GM12878 (cell line): ENCODE data around the gene COPE. TPM values are rescaled to one million over a fixed set of nuclear protein-coding genes. Genes with fewer than 3 reads are reported as not detected.
A peak's percentile ranks its signal among the peaks of the same experiment; 100 is the strongest.

Experiments
- ATAC-seq: fragments of 200-7000 bp; cut with Tn5 transposase; 3 replicates; pipeline ENCODE4 v1.9.1; 2020; ENCODE audit warnings: mild to moderate bottlenecking, moderate library complexity
- BruUV-seq: library from RNA; stranded (reverse); fragments of 400-500 nt; replicated peaks from 2 replicates; lab custom pipeline; 2021; lab: Mats Ljungman, UMichigan
- CTCF ChIA-PET: fragments of 300-600 bp; sonication (Branson Sonifier 250); formaldehyde crosslinking; extraction: SDS; loops from one replicate; lab custom pipeline; 2021; ENCODE audit warnings: inconsistent platforms; lab: Yijun Ruan, JAX
- POLR2A ChIA-PET: fragments of 350-600 bp; formaldehyde crosslinking; extraction: SDS; loops from one replicate; lab custom pipeline; 2021; ENCODE audit warnings: inconsistent platforms; lab: Charles Lee
- RAD21 ChIA-PET: fragments of 300-600 bp; sonication (Branson Sonifier 250); formaldehyde crosslinking; loops from one replicate; lab custom pipeline; 2023; ENCODE audit warnings: antibody characterized with exemption; ENCODE audit not compliant: unreplicated experiment; lab: Charles Lee
- SMC1A ChIA-PET: fragments of 300-600 bp; sonication (Branson Sonifier 250); formaldehyde crosslinking; loops from one replicate; lab custom pipeline; 2023; ENCODE audit not compliant: unreplicated experiment, uncharacterized antibody; lab: Charles Lee
- DNase-seq: peaks from one replicate; pipeline ENCODE4 v3.0.0-alpha.2; 2011; ENCODE audit warnings: low read depth, low spot score
- FAIRE-seq: peaks from 3 replicates; lab custom pipeline; 2011; peaks lifted over from hg19 to GRCh38; lab: Jason Lieb, UNC
- H2AFZ ChIP-seq: 2 replicates; pipeline ENCODE4 v1.6.0; 2011; ENCODE audit warnings: low read depth, low read length, control low read depth; ENCODE audit not compliant: control insufficient read depth
- H3K27ac ChIP-seq: 2 replicates; pipeline ENCODE4 v1.5.1; 2011; ENCODE audit warnings: control low read depth; ENCODE audit not compliant: control insufficient read depth, insufficient read depth
- H3K27me3 ChIP-seq, 2 experiments: replicated peaks in 1 of 2; 2 replicates each; pipeline versions ENCODE4 v1.6.0 to v1.6.1; 2011; ENCODE audit warnings: low read length in 1 of 2; ENCODE audit not compliant: control insufficient read depth in 2 of 2, insufficient read depth in 2 of 2
- H3K36me3 ChIP-seq, 2 experiments: 2 replicates each; pipeline ENCODE4 v1.5.1; 2011; ENCODE audit warnings: low read length in 1 of 2; ENCODE audit not compliant: control insufficient read depth in 2 of 2, insufficient read depth in 2 of 2
- H3K4me1 ChIP-seq: 2 replicates; pipeline ENCODE4 v1.6.1; 2011; ENCODE audit warnings: mild to moderate bottlenecking, low read length, moderate library complexity, mixed read lengths; ENCODE audit not compliant: control insufficient read depth, insufficient read depth
- H3K4me2 ChIP-seq: 2 replicates; pipeline ENCODE4 v1.6.0; 2011; ENCODE audit warnings: control low read depth; ENCODE audit not compliant: control insufficient read depth, insufficient read depth
- H3K4me3 ChIP-seq: fragments of 200-600 bp; sonication (generic); 2 replicates; pipeline ENCODE4 v1.5.1; 2016
- H3K79me2 ChIP-seq: 2 replicates; pipeline ENCODE4 v1.6.0; 2011; ENCODE audit warnings: low read length; ENCODE audit not compliant: control insufficient read depth, insufficient read depth
- H3K9ac ChIP-seq: 2 replicates; pipeline ENCODE4 v1.8.0; 2011; ENCODE audit warnings: low read length, control low read depth, mixed read lengths; ENCODE audit not compliant: control insufficient read depth, insufficient read depth
- H3K9me3 ChIP-seq: replicated peaks from 3 replicates; pipeline ENCODE4 v1.5.1; 2011; ENCODE audit warnings: mild to moderate bottlenecking, low read length; ENCODE audit not compliant: control insufficient read depth, insufficient read depth
- H4K20me1 ChIP-seq: 2 replicates; pipeline ENCODE4 v1.6.0; 2011; ENCODE audit not compliant: control insufficient read depth, insufficient read depth
- BCLAF1 ChIP-seq: fragments of 450-650 bp; IDR thresholded peaks from 2 replicates; pipeline ENCODE4 v1.6.1; 2017; ENCODE audit warnings: antibody characterized with exemption, mild to moderate bottlenecking, moderate library complexity
- BHLHE40 ChIP-seq, 2 experiments: fragments of 450-650 bp in 1 of 2; IDR thresholded peaks; 2 replicates each; pipeline ENCODE4 v1.6.1; 2011 to 2017; ENCODE audit warnings: low read depth in 2 of 2, borderline replicate concordance in 1 of 2, improper control_type of control experiment in 1 of 2, low read length in 1 of 2, mild to moderate bottlenecking in 1 of 2
- EED ChIP-seq: sonication (generic); IDR thresholded peaks from 2 replicates; pipeline ENCODE4 v1.6.1; 2016; ENCODE audit warnings: antibody characterized with exemption, low read depth
- EGR1 ChIP-seq, 2 experiments: IDR thresholded peaks; 1 replicate in 1 of 2; 2 replicates in 1 of 2; pipeline ENCODE4 v1.6.1; 2011 to 2012; ENCODE audit warnings: low read depth in 2 of 2, low read length in 2 of 2, borderline replicate concordance in 1 of 2, mild to moderate bottlenecking in 1 of 2, moderate library complexity in 1 of 2
- IKZF2 ChIP-seq, 2 experiments: fragments of 450-650 bp; IDR thresholded peaks; 2 replicates each; pipeline ENCODE4 v1.6.1; 2017; ENCODE audit warnings: mild to moderate bottlenecking in 2 of 2, moderate library complexity in 2 of 2
- LARP7 ChIP-seq: fragments of 450-650 bp; IDR thresholded peaks from 2 replicates; pipeline ENCODE4 v1.6.1; 2017; ENCODE audit warnings: mild to moderate bottlenecking
- MYC ChIP-seq: IDR thresholded peaks from 2 replicates; pipeline ENCODE4 v1.6.1; 2011; ENCODE audit warnings: mild to moderate bottlenecking, low read length, moderate library complexity, inconsistent platforms; ENCODE audit not compliant: insufficient read depth, insufficient replicate concordance, insufficient read length, severe bottlenecking
- PAX8 ChIP-seq: fragments of 450-650 bp; IDR thresholded peaks from 2 replicates; pipeline ENCODE4 v1.6.1; 2017; ENCODE audit warnings: mild to moderate bottlenecking, moderate library complexity
- POLR2AphosphoS5 ChIP-seq: IDR thresholded peaks from 2 replicates; pipeline ENCODE4 v1.6.1; 2011; ENCODE audit warnings: mild to moderate bottlenecking, low read length, inconsistent platforms
- REST ChIP-seq: IDR thresholded peaks from 2 replicates; pipeline ENCODE4 v1.6.1; 2012; ENCODE audit warnings: mild to moderate bottlenecking, low read depth, low read length
- SREBF2 ChIP-seq: IDR thresholded peaks from 2 replicates; pipeline ENCODE4 v1.6.1; 2012; ENCODE audit warnings: mild to moderate bottlenecking, low read length
- USF1 ChIP-seq: IDR thresholded peaks from 2 replicates; pipeline ENCODE4 v1.6.1; 2011; ENCODE audit warnings: borderline replicate concordance, low read depth, mild to moderate bottlenecking, moderate library complexity, mixed read lengths, low read length; ENCODE audit not compliant: insufficient read depth; ENCODE audit errors: extremely low read length
- WGBS: methylation state at CpG from one replicate; pipeline ENCODE4 v1.1.6; 2016; ENCODE audit warnings: low lambda C conversion rate; ENCODE audit not compliant: insufficient replicate concordance, insufficient coverage; ENCODE audit errors: missing lambda C conversion rate; 5-methylcytosine and 5-hydroxymethylcytosine counted together
- in situ Hi-C: fragments of 300-500 bp; cut with MboI; formaldehyde crosslinking; loops from 9 replicates; pipeline ENCODE4 v1.14.3; 2018; ENCODE audit warnings: mixed read lengths
- intact Hi-C: fragments of 100-400 bp; cut with micrococcal nuclease; formaldehyde crosslinking; loops from one replicate; pipeline ENCODE4 v1.14.2; 2022; ENCODE audit not compliant: unreplicated experiment
- polyA plus RNA-seq, 11 experiments: library from polyadenylated mRNA; depleted of rRNA in 4 of 11; unstranded in 6 of 11; stranded (reverse) in 5 of 11; fragments of >200 nt; fragmentation: Nextera tagmentation in 4 of 11; fragmentation: Illumina TruSeq in 1 of 11; extraction: Ambion mirVana in 4 of 11; extraction: Trizol in 1 of 11; gene quantifications; 1 replicate in 1 of 11; 2 replicates in 10 of 11; pipeline versions ENCODE4 v1.2.1 to v1.2.3, GENCODE V29; 2011 to 2016; ENCODE audit warnings: inconsistent platforms in 2 of 11, missing spikeins in 2 of 11, low read depth in 1 of 11
- total RNA-seq, 4 experiments: library from RNA; depleted of rRNA in 3 of 4; stranded (reverse); fragments of >200 nt in 3 of 4; fragmentation: Illumina TruSeq in 1 of 4; extraction: Trizol in 1 of 4; gene quantifications; 2 replicates each; pipeline versions ENCODE4 v1.2.1 to v1.2.3, GENCODE V29; 2013 to 2021
- TF ChIP-seq, protein P1 (sequence below): IDR thresholded peaks from 2 replicates; pipeline ENCODE4 v1.6.1; 2011; ENCODE audit warnings: mild to moderate bottlenecking, low read depth, low read length, moderate library complexity; ENCODE audit not compliant: insufficient replicate concordance

COPE gene
- total and polyA plus RNA-seq, 10 of the 15 experiments (the other 5 are each of a cell fraction or from before 2014, with no cell fraction given), result 3.5 to 464 (median 222) TPM

GRCh38 chr19:18939922-18940768 lies 21.0 kb upstream of the COPE start:
- no peaks in the 10 kb centered on the region for H3K4me1 ChIP-seq
- ChIA-PET RAD21 (interaction anchor here (0.5 to 0.6 kb wide), 2 partner anchors 21 to 33 kb away, joined by 3 read pairs; partner anchors contain the start of genes COPE and DDX49), POLR2A (no interaction called here), CTCF (interaction anchor here (1.5 to 2.1 kb wide), 2 partner anchors 47 to 352 kb away, joined by 3 to 6 read pairs; partner anchors contain the start of gene REX1BD), SMC1A (interaction anchor here (1.5 kb wide), 1 partner anchor 47 kb away, joined by 3 read pairs; no protein-coding TSS in a partner anchor)
- DNase-seq (no peak), ATAC-seq (peak; percentile 21), FAIRE-seq (no peak)
- H3K9me3 ChIP-seq, result no peaks in the 10 kb centered on the region
- H3K4me2 ChIP-seq, result peak overlapping the region; percentile 81
- no peak overlapping the region for H3K27ac ChIP-seq
- no TSS peak for BruUV-seq
- H3K79me2 ChIP-seq, result no peaks in the 10 kb centered on the region
- H3K4me3 ChIP-seq, result peak overlapping the region; percentile 11; the same call in 1 of the 2 replicates
- no peak overlapping the region for H3K9ac ChIP-seq
- no peaks in the 10 kb centered on the region for H3K36me3 ChIP-seq
- intact Hi-C loops, result no loop called here
- WGBS, result 14% methylated on average over 36 of the region's 47 CpGs
- H3K27me3 ChIP-seq, result peaks cover 1 to 2% of the 10 kb centered on the region in 2 experiments
- in situ Hi-C loops, result no loop called here
- H4K20me1 ChIP-seq, result no peaks in the 10 kb centered on the region
- H2AFZ ChIP-seq, result no peak overlapping the region
- TF ChIP-seq MYC, result no peak
- TF ChIP-seq BCLAF1, result no peak
- TF ChIP-seq EED, result no peak
- no peak for TF ChIP-seq PAX8
- no peak for TF ChIP-seq REST
- no peak for TF ChIP-seq POLR2AphosphoS5
- TF ChIP-seq BHLHE40 (IDR thresholded peaks at IDR 0.05; ENCODE audit: borderline replicate concordance in 1 of 2, low read depth in 2 of 2, low read length in 1 of 2), result peak in 1 of 2 experiments; percentile 9; a peak in 1 of 4 replicates
- TF ChIP-seq, protein P1, sequence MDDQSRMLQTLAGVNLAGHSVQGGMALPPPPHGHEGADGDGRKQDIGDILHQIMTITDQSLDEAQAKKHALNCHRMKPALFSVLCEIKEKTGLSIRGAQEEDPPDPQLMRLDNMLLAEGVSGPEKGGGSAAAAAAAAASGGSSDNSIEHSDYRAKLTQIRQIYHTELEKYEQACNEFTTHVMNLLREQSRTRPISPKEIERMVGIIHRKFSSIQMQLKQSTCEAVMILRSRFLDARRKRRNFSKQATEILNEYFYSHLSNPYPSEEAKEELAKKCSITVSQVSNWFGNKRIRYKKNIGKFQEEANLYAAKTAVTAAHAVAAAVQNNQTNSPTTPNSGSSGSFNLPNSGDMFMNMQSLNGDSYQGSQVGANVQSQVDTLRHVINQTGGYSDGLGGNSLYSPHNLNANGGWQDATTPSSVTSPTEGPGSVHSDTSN, result no peak
- TF ChIP-seq SREBF2, result no peak
- TF ChIP-seq LARP7, result 0 out of 2 replicates have a peak, but pooled peaks have one; percentile 26
- no peak for TF ChIP-seq IKZF2 (IDR thresholded peaks at IDR 0.05)
- TF ChIP-seq USF1, result no peak
- TF ChIP-seq EGR1 (IDR thresholded peaks at IDR 0.05; ENCODE audit: borderline replicate concordance in 1 of 2, low read depth in 2 of 2, low read length in 2 of 2), result no peak
